ENCODE data around the gene CCZ1.
"Not testable (repeated sequence)": the region's sequence is repeated elsewhere in the genome, so short reads cannot be mapped to it uniquely, and the experiment has no call there.

Gene CCZ1

GRCh38 chr7:5924180-5924579 lies 25.6 kb downstream of the CCZ1 start:
- DNase-seq, result not testable (repeated sequence)

DNA sequence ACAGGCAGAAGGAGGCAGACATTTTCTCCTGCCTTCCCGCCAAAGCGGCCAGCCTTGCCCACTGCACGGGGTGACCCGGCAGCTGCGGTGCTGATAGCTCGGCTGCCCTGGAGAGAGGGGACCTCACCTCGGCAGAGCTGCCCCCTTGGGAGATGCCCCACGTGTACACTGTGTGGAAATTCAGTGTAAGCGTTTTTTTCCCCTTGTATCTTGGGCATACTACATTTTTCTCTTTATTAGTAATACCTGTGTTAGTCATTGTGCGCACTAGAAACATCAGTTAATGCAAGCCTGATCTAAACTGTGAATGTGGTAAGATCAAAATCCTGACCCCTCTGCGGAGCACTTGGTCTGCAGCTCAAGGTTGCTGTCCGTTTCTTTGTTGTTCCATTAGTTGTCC lies 26.1 kb downstream of the CCZ1 start:
- DNase-seq, result not testable (repeated sequence)

DNA sequence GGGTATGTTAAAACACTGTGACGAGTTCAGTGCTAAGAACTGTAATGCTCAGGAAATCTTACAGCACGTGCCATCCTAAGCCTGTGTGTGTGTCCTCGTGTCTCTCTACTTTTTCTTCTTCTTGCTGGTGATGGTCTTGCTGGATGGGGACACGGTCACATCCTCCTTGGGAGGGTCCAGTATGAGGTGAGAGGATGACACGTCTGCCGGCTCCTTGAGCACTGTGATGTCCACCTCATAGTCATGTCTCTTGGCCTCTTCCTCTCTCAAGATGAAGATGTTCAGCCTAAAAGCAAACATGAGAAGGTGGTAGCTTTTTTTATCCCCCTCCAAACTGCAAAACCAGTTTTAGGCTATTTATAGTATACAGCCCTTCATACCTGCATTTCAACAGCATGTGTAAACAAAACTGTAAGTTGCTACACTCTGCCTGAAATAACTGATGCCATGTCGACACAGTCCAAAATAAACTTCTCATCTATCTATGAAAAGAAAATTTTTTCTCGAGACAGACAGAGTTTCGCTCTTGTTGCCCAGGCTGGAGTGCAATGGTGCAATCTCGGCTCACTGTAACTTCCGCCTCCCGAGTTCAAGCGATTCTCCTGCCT lies 27.8 kb downstream of the CCZ1 start:
- not testable (repeated sequence) for DNase-seq

DNA sequence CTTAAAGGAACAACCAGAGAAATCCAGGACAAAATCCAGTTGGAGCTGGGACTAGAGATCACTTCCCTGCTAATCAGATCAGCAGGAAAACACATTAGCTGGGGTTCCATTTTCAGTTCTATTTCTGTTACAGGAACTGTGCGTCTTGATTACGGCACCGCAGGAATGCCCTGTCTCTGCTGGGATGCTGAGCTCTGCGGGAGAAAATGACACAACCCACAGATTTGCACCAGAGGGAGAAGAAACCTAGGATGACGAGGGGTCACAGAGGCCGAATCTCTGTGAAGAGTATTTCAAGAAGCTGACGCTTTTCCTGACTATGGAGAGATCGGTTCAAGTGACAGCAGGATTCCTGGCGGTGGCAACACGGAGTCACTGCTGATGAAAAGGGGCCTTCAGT lies 31.8 kb downstream of the CCZ1 start:
- not testable (repeated sequence) for DNase-seq

DNA sequence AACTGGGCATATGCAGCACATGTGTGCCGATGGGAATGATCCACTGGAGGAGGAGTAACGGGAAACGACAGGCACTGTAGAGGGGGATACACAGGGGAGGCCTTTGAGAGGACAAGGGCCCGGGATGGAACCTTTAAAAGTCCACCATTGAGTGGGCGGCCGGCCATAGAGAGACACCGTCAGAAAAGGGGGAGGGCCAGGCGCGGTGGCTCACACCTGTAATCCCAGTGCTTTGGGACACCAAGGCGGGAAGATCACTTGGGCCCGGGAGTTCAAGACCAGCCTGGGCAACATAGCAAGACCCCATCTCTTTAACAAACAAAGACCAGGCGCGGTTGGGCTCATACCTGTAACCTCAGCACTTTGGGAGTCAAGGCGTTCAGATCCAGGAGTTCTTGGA lies 32.7 kb downstream of the CCZ1 start:
- not testable (repeated sequence) for DNase-seq

DNA sequence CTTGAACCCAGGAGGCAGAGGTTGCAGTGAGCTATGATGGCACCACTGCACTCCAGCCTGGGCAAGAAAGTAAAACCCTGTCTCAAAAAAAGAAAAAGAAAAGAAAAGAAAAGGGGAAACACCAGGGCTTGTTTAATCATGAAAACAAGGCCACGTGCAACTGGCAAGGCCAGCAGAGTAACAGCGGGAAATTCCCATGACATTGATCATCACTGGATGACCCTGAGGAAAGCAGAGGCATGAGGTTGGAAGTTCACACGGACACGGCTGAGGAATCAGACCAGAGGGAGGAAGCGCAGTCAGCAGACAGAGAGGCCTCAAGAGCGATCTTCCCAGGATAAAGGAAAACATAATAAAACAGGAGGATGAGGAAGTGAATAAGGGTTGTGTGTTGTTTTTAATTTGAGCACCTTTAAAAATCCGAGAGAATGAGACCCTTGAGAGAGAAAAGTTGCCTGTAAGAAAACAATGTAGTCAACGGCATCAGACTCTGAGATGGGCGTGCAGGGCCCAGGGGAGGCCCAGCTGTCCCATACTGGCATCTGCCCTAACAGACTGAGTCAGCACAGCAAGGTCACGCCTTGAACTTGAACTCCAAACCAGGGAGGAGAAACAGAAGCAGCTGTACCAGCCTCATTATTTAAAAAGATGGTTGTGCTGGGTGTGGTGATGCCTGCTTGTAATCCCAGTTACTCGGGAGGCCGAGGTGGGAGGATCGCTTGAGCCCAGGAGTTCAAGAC lies 33.5 kb downstream of the CCZ1 start:
- DNase-seq, result not testable (repeated sequence)

DNA sequence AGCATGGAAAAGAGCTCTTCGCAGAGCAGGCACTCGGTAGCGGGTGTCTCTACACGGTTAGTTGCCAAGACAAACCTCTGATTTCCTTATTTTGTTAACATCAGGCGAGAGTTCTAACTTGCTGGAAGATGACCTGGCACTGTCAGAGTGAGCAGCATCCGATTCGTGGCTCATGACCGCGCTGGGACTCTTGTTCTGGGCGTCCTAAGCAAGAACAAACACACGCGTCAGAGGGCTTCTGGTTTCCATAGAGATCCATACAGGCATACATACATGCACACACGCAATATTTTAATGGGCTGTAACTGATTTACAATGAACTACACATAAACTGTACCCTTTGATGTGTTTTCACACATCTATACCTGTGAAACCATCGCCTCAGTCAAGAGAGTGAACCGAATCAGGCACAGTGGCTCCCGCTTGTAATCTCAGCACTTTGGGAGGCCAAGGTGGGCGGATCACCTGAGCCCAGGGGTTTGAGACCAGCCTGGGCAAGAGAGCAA lies 36.5 kb downstream of the CCZ1 start:
- DNase-seq, result not testable (repeated sequence)

DNA sequence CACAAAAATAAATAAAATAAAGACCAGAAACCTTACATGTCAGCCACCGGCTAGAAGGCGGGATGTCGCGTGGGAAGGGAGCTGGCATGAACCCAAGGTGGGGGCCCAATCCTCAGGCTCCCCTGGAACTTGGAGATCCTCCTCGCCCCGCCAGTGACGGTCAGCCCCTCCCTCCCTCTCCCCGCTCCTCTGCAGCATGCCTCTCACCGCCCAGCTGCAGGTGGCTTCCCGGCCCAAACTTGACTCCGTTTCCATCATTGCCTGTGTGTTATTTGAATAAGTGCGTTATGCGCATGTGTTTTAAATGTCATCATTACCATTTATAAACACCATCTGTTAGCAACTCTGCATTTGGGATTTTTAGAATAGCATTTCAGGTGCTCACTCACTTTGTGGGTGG lies 64.7 kb downstream of the CCZ1 start:
- not testable (repeated sequence) for DNase-seq

DNA sequence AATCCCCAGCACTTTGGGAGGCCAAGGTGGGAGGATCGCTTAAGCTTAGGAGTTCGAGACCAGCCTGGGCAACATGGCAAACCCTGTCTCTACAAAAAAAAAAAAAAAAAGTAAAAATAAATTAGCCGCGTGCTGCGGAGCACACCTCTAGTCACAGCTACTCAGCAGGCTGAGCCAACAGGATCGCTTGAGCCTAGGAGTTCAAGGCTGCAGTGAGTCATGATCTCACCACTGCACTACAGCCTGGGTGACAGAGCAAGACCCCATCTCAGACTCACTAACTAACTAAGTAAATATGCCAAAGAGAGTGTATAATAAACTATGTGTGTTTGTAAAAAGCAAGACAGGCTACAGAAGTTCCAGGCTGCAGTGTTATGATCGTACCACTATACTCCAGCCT lies 65.3 kb downstream of the CCZ1 start:
- DNase-seq, result not testable (repeated sequence)

DNA sequence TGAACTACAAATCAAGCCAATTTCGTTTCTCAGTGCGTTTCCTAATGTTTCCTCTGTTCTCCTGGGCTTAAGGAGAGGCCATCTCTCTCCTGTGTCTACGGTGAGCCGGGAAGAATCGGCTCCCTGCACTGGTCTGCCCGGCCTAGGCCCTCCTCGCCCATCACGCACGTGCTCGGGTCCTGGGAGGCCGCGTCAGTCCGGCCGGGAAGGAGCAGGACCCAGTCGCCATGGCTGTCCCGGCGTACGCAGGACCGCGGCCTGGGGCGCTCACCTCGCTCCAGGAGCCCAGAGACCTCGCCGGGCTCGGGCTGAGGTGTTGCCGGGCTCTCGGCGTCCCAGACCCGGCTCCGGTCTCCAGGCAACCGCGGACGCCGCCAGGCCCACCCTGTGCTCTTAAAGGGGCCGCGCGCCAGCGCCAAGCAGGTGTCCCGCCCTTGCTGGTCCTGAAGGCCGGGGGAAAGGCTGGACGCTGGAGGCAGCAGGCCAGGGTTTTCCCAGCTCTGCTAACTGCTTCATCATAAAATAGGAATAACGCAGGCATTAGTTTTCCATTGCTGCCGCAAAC lies 71.9 kb downstream of the CCZ1 start, which contains the start of gene RSPH10B:
RSPH10B (minus strand) TSS at position 343 of the 565 bp plus-strand sequence. CDS start 3,573 bp downstream, outside the sequence.
- not testable (repeated sequence) for DNase-seq

DNA sequence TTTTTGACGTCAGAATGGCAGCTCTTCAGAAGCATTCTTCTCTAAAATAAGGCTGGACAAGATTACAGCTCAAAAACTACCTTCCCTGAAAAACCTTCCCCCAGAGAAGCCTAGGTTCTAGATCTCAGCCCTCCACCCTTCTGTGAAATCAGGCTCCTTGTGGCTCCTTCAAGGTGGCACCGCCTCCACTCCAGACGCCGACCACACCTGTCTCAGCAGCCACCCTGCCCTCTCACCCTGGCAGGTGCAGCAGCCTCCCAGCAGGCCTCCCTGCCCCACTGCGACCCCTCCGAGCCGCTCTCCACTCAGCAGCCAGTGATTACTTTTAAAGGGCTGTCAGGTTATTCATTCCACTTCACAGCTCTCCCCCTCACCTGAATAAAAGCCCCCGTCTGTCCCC lies 75.0 kb downstream of the CCZ1 start:
- not testable (repeated sequence) for DNase-seq

All from suppressor macrophage treated with lipopolysaccharide for 4 hours (primary cell).